Measurements from ENCODE around the gene SAXO1.
"Not testable (repeated sequence)": the region's sequence is repeated elsewhere in the genome, so short reads cannot be mapped to it uniquely, and the experiment has no call there.

Gene SAXO1

GRCh38 chr9:19000133-19000532 lies 32.9 kb downstream of the SAXO1 start:
- DNase-seq (ENCODE audit: low read depth in 2 of 2, low spot score in 1 of 2), result no peak

- no peak for DNase-seq (ENCODE audit: low read depth in 2 of 2, low spot score in 1 of 2)
Observed at GRCh38 chr9:18999173-18999785, 33.7 kb downstream of the SAXO1 start.

- no peak for DNase-seq (ENCODE audit: low read depth in 2 of 2, low spot score in 1 of 2)
Observed at GRCh38 chr9:18997151-18997550, 35.9 kb downstream of the SAXO1 start.

- DNase-seq (ENCODE audit: low read depth in 2 of 2, low spot score in 1 of 2), result no peak
Observed at GRCh38 chr9:18996211-18996610, 36.8 kb downstream of the SAXO1 start.

GRCh38 chr9:18994263-18994916 lies 38.6 kb downstream of the SAXO1 start:
- no peak for DNase-seq (ENCODE audit: low read depth in 2 of 2, low spot score in 1 of 2)

GRCh38 chr9:18991197-18991596 lies 41.8 kb downstream of the SAXO1 start:
- DNase-seq (ENCODE audit: low read depth in 2 of 2, low spot score in 1 of 2), result not testable (repeated sequence)

GRCh38 chr9:18990494-18990893 lies 42.5 kb downstream of the SAXO1 start:
- DNase-seq (ENCODE audit: low read depth in 2 of 2, low spot score in 1 of 2), result no peak

GRCh38 chr9:18989865-18990264 lies 43.1 kb downstream of the SAXO1 start:
- DNase-seq (ENCODE audit: low read depth in 2 of 2, low spot score in 1 of 2), result no peak

GRCh38 chr9:18989097-18989496 lies 43.9 kb downstream of the SAXO1 start:
- DNase-seq (ENCODE audit: low read depth in 2 of 2, low spot score in 1 of 2), result no peak

- DNase-seq (ENCODE audit: low read depth in 2 of 2, low spot score in 1 of 2), result no peak
Observed at GRCh38 chr9:18988003-18988402, 45.0 kb downstream of the SAXO1 start.

- no peak for DNase-seq (ENCODE audit: low read depth in 2 of 2, low spot score in 1 of 2)
Observed at GRCh38 chr9:18985996-18986395, 47.0 kb downstream of the SAXO1 start.

- DNase-seq (ENCODE audit: low read depth in 2 of 2, low spot score in 1 of 2), result no peak
Observed at GRCh38 chr9:18985464-18985951, 47.5 kb downstream of the SAXO1 start.

- no peak for DNase-seq (ENCODE audit: low read depth in 2 of 2, low spot score in 1 of 2)
Observed at GRCh38 chr9:18982262-18982620, 50.8 kb downstream of the SAXO1 start.

- DNase-seq (ENCODE audit: low read depth in 2 of 2, low spot score in 1 of 2), result no peak
Observed at GRCh38 chr9:18981476-18982261, 51.3 kb downstream of the SAXO1 start.

- no peak for DNase-seq (ENCODE audit: low read depth in 2 of 2, low spot score in 1 of 2)
Observed at GRCh38 chr9:18980189-18980588, 52.8 kb downstream of the SAXO1 start.

- no peak for DNase-seq (ENCODE audit: low read depth in 2 of 2, low spot score in 1 of 2)
Observed at GRCh38 chr9:18979367-18979766, 53.6 kb downstream of the SAXO1 start.

- DNase-seq (ENCODE audit: low read depth in 2 of 2, low spot score in 1 of 2), result no peak
Observed at GRCh38 chr9:18978188-18978587, 54.8 kb downstream of the SAXO1 start.

GRCh38 chr9:18976709-18977531 lies 56.1 kb downstream of the SAXO1 start:
- DNase-seq (ENCODE audit: low read depth in 2 of 2, low spot score in 1 of 2), result no peak

- no peak for DNase-seq (ENCODE audit: low read depth in 2 of 2, low spot score in 1 of 2)
Observed at GRCh38 chr9:18976221-18976708, 56.7 kb downstream of the SAXO1 start.

GRCh38 chr9:18973348-18973747 lies 59.7 kb downstream of the SAXO1 start:
- DNase-seq (ENCODE audit: low read depth in 2 of 2, low spot score in 1 of 2), result no peak

- no peak for DNase-seq (ENCODE audit: low read depth in 2 of 2, low spot score in 1 of 2)
Observed at GRCh38 chr9:18972675-18973074, 60.3 kb downstream of the SAXO1 start.

All from stimulated activated CD8-positive, alpha-beta memory T cell treated with anti-CD3 and anti-CD28 coated beads, Interleukin-4, amount 100 ng/mL, for 1 hour (primary cell).